SH-SY5Y (cell line): Measurements from ENCODE around the gene FGF6.

Experiments
- GATA2 ChIP-seq: IDR thresholded peaks from 2 replicates; pipeline ENCODE4 v1.6.1; 2011; ENCODE audit warnings: mild to moderate bottlenecking, low read depth, low read length
- GATA3 ChIP-seq: IDR thresholded peaks from 2 replicates; pipeline ENCODE4 v1.6.1; 2011; ENCODE audit warnings: low read depth, mild to moderate bottlenecking, low read length, moderate library complexity

GRCh38 chr12:4446335-4446734 lies 720 bp upstream of the FGF6 start:
- TF ChIP-seq GATA3 (no peak), GATA2 (no peak)
